ENCODE measurements around the gene F2RL2. TPM values are rescaled to one million over a fixed set of nuclear protein-coding genes. Genes with fewer than 3 reads are reported as not detected.

Gene F2RL2
- total and polyA plus RNA-seq, 4 donors, result 0.08 to 1.3 (median 0.78) TPM

DNA sequence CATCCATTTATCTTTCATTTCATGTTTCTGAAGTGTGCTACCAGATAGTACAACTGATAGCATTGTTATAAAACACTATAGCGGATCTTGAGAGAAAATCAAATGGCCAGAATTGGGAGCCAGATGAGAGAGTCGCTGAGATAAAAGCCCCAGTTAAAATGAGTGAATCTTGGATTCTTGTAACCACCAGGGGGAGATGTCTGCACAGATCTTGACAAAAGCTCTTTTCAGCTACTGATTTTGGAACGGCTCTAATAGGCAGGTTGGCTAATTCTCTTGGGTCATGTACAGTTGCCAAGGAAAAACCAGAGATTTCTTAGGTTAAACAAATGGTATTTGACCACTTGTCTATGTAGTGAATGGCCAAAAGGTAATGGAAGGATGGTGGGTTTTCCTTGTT is 21.7 kb downstream of the F2RL2 start:
- Histone ChIP-seq H3K9ac (ENCODE audit: low read depth in 1 of 2, low read length in 2 of 2) (no peak overlapping the region), H3K9me3 (ENCODE audit: control insufficient read depth in 4 of 4, low read length in 3 of 4) (no peaks in the 10 kb centered on the region), H3K4me3 (ENCODE audit: low read depth in 1 of 3, low read length in 3 of 3) (no peak overlapping the region), H3K27me3 (ENCODE audit: control insufficient read depth in 4 of 4, insufficient read depth in 4 of 4, low read length in 3 of 4) (no peaks in the 10 kb centered on the region), H3K36me3 (ENCODE audit: control insufficient read depth in 4 of 4, insufficient read depth in 3 of 4, low read depth in 1 of 4, low read length in 3 of 4) (peaks cover 6 to 53% (median 24%) of the 10 kb centered on the region in 4 donors), H3K4me1 (ENCODE audit: control insufficient read depth in 4 of 4, insufficient read depth in 4 of 4, low read length in 3 of 4) (no peaks in the 10 kb centered on the region), H3K27ac (ENCODE audit: low read depth in 1 of 2, low read length in 2 of 2) (no peak overlapping the region)
- TF ChIP-seq YY1 (IDR thresholded peaks at IDR 0.05), result no peak
- TF ChIP-seq NR2F2 (IDR thresholded peaks at IDR 0.05), result no peak
- TF ChIP-seq TAF1 (conservative IDR thresholded peaks at IDR 0.05), result no peak
- TF ChIP-seq, protein P1, sequence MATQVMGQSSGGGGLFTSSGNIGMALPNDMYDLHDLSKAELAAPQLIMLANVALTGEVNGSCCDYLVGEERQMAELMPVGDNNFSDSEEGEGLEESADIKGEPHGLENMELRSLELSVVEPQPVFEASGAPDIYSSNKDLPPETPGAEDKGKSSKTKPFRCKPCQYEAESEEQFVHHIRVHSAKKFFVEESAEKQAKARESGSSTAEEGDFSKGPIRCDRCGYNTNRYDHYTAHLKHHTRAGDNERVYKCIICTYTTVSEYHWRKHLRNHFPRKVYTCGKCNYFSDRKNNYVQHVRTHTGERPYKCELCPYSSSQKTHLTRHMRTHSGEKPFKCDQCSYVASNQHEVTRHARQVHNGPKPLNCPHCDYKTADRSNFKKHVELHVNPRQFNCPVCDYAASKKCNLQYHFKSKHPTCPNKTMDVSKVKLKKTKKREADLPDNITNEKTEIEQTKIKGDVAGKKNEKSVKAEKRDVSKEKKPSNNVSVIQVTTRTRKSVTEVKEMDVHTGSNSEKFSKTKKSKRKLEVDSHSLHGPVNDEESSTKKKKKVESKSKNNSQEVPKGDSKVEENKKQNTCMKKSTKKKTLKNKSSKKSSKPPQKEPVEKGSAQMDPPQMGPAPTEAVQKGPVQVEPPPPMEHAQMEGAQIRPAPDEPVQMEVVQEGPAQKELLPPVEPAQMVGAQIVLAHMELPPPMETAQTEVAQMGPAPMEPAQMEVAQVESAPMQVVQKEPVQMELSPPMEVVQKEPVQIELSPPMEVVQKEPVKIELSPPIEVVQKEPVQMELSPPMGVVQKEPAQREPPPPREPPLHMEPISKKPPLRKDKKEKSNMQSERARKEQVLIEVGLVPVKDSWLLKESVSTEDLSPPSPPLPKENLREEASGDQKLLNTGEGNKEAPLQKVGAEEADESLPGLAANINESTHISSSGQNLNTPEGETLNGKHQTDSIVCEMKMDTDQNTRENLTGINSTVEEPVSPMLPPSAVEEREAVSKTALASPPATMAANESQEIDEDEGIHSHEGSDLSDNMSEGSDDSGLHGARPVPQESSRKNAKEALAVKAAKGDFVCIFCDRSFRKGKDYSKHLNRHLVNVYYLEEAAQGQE (IDR thresholded peaks at IDR 0.05), result no peak
- TF ChIP-seq, protein P2, sequence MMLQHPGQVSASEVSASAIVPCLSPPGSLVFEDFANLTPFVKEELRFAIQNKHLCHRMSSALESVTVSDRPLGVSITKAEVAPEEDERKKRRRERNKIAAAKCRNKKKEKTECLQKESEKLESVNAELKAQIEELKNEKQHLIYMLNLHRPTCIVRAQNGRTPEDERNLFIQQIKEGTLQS (IDR thresholded peaks at IDR 0.05), result no peak
- TF ChIP-seq, protein P3, sequence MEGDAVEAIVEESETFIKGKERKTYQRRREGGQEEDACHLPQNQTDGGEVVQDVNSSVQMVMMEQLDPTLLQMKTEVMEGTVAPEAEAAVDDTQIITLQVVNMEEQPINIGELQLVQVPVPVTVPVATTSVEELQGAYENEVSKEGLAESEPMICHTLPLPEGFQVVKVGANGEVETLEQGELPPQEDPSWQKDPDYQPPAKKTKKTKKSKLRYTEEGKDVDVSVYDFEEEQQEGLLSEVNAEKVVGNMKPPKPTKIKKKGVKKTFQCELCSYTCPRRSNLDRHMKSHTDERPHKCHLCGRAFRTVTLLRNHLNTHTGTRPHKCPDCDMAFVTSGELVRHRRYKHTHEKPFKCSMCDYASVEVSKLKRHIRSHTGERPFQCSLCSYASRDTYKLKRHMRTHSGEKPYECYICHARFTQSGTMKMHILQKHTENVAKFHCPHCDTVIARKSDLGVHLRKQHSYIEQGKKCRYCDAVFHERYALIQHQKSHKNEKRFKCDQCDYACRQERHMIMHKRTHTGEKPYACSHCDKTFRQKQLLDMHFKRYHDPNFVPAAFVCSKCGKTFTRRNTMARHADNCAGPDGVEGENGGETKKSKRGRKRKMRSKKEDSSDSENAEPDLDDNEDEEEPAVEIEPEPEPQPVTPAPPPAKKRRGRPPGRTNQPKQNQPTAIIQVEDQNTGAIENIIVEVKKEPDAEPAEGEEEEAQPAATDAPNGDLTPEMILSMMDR (IDR thresholded peaks at IDR 0.05; ENCODE audit: low read depth, low read length, missing input control), result peak; percentile 67
- no peak for TF ChIP-seq RXRA (IDR thresholded peaks at IDR 0.05)
- TF ChIP-seq RAD21 (IDR thresholded peaks at IDR 0.05), result peak; percentile 89 to 90
- TF ChIP-seq, protein P4, sequence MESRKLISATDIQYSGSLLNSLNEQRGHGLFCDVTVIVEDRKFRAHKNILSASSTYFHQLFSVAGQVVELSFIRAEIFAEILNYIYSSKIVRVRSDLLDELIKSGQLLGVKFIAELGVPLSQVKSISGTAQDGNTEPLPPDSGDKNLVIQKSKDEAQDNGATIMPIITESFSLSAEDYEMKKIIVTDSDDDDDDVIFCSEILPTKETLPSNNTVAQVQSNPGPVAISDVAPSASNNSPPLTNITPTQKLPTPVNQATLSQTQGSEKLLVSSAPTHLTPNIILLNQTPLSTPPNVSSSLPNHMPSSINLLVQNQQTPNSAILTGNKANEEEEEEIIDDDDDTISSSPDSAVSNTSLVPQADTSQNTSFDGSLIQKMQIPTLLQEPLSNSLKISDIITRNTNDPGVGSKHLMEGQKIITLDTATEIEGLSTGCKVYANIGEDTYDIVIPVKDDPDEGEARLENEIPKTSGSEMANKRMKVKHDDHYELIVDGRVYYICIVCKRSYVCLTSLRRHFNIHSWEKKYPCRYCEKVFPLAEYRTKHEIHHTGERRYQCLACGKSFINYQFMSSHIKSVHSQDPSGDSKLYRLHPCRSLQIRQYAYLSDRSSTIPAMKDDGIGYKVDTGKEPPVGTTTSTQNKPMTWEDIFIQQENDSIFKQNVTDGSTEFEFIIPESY (IDR thresholded peaks at IDR 0.05), result no peak
- TF ChIP-seq FOXA2 (IDR thresholded peaks at IDR 0.05), result peak; percentile 9
- TF ChIP-seq, protein P5, sequence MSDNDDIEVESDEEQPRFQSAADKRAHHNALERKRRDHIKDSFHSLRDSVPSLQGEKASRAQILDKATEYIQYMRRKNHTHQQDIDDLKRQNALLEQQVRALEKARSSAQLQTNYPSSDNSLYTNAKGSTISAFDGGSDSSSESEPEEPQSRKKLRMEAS (IDR thresholded peaks at IDR 0.05), result no peak
- no peak for TF ChIP-seq JUND (IDR thresholded peaks at IDR 0.05)
- no peak for TF ChIP-seq SP1 (IDR thresholded peaks at IDR 0.05)
- TF ChIP-seq HNF4A (conservative IDR thresholded peaks at IDR 0.05), result no peak
- TF ChIP-seq HNF4G (IDR thresholded peaks at IDR 0.05), result no peak
- no peak for TF ChIP-seq FOXA1 (IDR thresholded peaks at IDR 0.05)
- no peak for TF ChIP-seq GABPA (IDR thresholded peaks at IDR 0.05 in 1 of 2, conservative IDR thresholded peaks at IDR 0.05 in 1 of 2)
- no peak for DNase-seq (ENCODE audit: low spot score)
- 25% methylated on average over 3 of the region's 3 CpGs for WGBS

Measured in liver (tissue), 9 donors.